ENCODE data around the gene MAX.

DNA sequence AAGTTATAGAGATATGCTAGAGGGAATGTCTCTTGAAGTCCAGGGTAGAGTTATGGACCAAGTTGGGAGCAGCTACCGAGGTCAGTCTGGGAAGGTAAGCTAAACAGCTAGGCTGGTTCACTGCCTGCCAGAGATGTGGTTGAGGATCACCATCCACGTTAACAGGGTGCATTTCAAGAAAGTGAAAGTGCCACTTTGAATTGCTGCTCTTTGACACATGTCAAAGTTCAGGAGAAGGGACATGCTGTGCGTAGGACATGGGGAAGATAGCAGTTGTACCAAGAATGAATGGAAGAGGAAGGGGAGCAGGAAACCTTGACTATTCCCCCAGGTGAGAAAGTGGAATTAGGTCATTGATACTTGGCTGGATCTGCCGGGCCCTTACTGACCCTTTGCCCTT, 49.5 kb downstream of the MAX start:
- TF ChIP-seq EZH2 (IDR thresholded peaks at IDR 0.05; ENCODE audit: low read length, unreplicated experiment) (no peak), EZH2phosphoT487 (IDR thresholded peaks at IDR 0.05; ENCODE audit: borderline replicate concordance, low read length) (no peak)
- TF ChIP-seq, protein P1, sequence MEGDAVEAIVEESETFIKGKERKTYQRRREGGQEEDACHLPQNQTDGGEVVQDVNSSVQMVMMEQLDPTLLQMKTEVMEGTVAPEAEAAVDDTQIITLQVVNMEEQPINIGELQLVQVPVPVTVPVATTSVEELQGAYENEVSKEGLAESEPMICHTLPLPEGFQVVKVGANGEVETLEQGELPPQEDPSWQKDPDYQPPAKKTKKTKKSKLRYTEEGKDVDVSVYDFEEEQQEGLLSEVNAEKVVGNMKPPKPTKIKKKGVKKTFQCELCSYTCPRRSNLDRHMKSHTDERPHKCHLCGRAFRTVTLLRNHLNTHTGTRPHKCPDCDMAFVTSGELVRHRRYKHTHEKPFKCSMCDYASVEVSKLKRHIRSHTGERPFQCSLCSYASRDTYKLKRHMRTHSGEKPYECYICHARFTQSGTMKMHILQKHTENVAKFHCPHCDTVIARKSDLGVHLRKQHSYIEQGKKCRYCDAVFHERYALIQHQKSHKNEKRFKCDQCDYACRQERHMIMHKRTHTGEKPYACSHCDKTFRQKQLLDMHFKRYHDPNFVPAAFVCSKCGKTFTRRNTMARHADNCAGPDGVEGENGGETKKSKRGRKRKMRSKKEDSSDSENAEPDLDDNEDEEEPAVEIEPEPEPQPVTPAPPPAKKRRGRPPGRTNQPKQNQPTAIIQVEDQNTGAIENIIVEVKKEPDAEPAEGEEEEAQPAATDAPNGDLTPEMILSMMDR (conservative IDR thresholded peaks at IDR 0.05; ENCODE audit: low read depth, low read length) = no peak
